Thymus (tissue), 11 donors: ENCODE results near the gene VPS54. TPM values are rescaled to one million over a fixed set of nuclear protein-coding genes. Genes with fewer than 3 reads are reported as not detected.
"Not testable (repeated sequence)": the region's sequence is repeated elsewhere in the genome, so short reads cannot be mapped to it uniquely, and the experiment has no call there.

Experiments
- DNase-seq, 9 donors: peaks; one replicate each; pipeline ENCODE4 v3.0.0-alpha.2; 2013; ENCODE audit warnings: low spot score in 9 of 9, low read depth in 6 of 9, missing footprints in 1 of 9
- H3K27ac ChIP-seq, 2 donors: one replicate each; pipeline ENCODE4 v1.5.1; 2013; ENCODE audit warnings: control low read depth in 1 of 2, low read depth in 1 of 2, low read length in 1 of 2, mild to moderate bottlenecking in 1 of 2, moderate library complexity in 1 of 2
- H3K27me3 ChIP-seq, 2 donors: one replicate each; pipeline ENCODE4 v1.5.1; 2013; ENCODE audit warnings: low read length in 1 of 2; ENCODE audit not compliant: control insufficient read depth in 2 of 2, insufficient read depth in 1 of 2
- H3K36me3 ChIP-seq, 2 donors: one replicate each; pipeline ENCODE4 v1.5.1; 2013; ENCODE audit warnings: low read length in 1 of 2, mild to moderate bottlenecking in 1 of 2, moderate library complexity in 1 of 2; ENCODE audit not compliant: control insufficient read depth in 2 of 2, insufficient read depth in 2 of 2
- H3K4me1 ChIP-seq, 2 donors: one replicate each; pipeline ENCODE4 v1.5.1; 2013; ENCODE audit warnings: low read length in 2 of 2; ENCODE audit not compliant: control insufficient read depth in 2 of 2, insufficient read depth in 2 of 2
- H3K4me3 ChIP-seq, 2 donors: one replicate each; pipeline ENCODE4 v1.5.1; 2013; ENCODE audit warnings: low read length in 2 of 2, control low read depth in 1 of 2, mild to moderate bottlenecking in 1 of 2
- H3K9me3 ChIP-seq, 2 donors: one replicate each; pipeline ENCODE4 v1.5.1; 2013; ENCODE audit warnings: low read length in 1 of 2, mild to moderate bottlenecking in 1 of 2; ENCODE audit not compliant: control insufficient read depth in 2 of 2, insufficient read depth in 1 of 2
- WGBS: extraction: QIAGEN DNeasy Blood & Tissue Kit; methylation state at CpG from one replicate; pipeline ENCODE4 v1.1.7; 2013; 5-methylcytosine and 5-hydroxymethylcytosine counted together
- polyA plus RNA-seq: library from polyadenylated mRNA; stranded (reverse); fragments of 200-250 nt; gene quantifications from one replicate; pipeline ENCODE4 v1.2.3, GENCODE V29; 2013
- total RNA-seq: library from RNA; stranded (reverse); fragments of 120-200 nt; gene quantifications from one replicate; pipeline ENCODE4 v1.2.4, GENCODE V29; 2013
- donor health status: healthy.

Gene VPS54
- total and polyA plus RNA-seq, 2 donors, result 21.2 to 24.1 TPM

DNA sequence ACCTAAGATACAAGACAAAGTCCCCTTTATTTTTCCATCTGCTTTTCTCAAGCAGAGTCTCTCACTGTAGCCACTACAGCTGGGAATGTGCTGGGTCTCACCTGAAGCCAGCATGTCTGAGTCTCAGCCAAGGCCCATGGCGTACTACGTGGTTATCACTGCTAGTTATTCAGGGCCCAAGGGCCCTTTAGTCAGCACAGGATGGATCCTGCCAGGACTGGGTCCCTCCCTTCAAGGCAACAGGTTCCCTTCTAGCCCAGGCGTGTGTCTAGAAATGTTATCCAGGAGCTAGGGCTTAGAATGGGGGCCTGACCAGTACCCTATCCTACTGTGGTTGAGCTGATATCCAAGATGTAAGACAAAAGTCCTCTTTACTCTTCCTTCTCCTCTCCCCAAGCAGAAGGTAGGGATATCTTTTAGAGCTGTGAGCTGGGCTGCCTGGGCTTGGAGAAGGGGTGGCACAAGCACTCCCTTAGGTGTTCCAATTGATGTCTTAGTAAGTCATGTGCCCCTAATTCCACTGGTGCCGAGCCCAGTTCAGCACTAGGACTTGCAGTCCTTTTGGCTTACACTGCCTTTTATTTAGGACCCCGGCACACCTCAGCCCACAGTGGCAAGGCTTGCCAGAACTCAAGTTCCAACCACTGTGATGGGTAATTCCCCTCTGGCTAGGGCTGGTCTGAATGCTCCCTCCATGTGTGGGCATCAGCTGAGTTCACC, 17.7 kb downstream of the VPS54 start:
- no peak overlapping the region for H3K27ac ChIP-seq

DNA sequence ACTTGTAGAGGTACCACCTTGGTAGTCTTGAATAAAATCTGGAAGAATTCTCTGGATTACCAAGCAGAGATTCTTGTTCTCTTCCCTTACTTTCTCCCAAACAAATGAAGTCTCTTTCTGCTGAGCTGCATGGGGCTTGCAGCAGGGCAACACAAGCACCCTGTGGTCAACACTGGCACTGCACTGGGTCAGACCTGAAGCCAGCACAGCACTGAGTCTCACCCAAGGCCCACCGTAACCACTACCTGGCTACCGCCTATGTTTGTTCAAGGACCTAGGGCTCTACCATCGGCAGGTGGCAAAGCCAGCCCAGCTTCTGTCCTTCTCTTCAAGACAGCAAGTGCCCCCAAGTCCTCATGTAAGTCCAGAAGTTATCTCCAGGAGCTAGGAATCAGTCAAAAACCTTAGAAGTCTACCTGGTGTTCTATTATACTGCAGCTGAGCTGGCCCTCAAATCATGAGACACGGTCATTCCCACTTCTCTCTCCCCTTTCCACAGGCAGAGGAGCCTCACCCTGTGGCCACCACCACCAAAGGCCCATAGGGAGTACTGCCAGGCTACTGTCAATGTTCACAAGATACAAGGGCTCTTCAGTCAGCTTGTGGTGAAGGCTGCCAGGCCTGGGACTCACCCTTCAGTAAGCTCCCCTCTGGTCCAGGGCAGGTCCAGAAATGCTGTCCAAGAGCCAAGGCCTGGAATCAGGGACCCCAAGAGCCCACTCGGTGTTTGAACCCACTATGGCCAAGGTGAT, 18.4 kb downstream of the VPS54 start:
- no peaks in the 10 kb centered on the region for H3K36me3 ChIP-seq
- DNase-seq, result no peak
- H3K27me3 ChIP-seq, result no peaks in the 10 kb centered on the region
- no peak overlapping the region for H3K4me3 ChIP-seq
- H3K9me3 ChIP-seq, result no peaks in the 10 kb centered on the region
- 99% methylated on average over 5 of the region's 5 CpGs for WGBS
- H3K4me1 ChIP-seq, result no peaks in the 10 kb centered on the region
- H3K27ac ChIP-seq, result no peak overlapping the region

More for the DNA sequence above, 17.7 kb downstream of the VPS54 start:
- Histone ChIP-seq H3K27me3 (no peaks in the 10 kb centered on the region), H3K9me3 (no peaks in the 10 kb centered on the region), H3K4me3 (no peak overlapping the region), H3K4me1 (no peaks in the 10 kb centered on the region), H3K36me3 (no peaks in the 10 kb centered on the region)
- DNase-seq, result no peak
- WGBS, result 98% methylated on average over 5 of the region's 5 CpGs

DNA sequence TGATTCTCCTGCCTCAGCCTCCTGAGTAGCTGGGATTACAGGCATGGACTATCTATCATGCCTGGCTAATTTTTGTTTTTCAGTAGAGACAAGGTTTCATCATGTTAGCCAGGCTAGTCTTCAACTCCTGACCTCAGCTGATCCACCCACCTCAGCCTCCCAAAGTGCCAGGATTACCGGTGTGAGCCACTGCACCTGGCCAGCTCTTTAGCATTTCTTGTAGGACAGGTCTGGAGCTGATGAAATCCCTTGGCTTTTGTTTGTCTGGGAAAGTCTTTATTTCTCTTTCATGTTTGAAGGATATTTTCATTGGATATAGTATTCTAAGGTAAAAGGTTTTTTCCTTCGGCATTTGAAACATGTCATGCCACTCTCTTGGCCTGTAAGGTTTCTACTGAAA, 20.2 kb downstream of the VPS54 start:
- no peaks in the 10 kb centered on the region for H3K4me1 ChIP-seq
- no peak overlapping the region for H3K4me3 ChIP-seq
- WGBS, result 96% methylated on average over 2 of the region's 2 CpGs

DNA sequence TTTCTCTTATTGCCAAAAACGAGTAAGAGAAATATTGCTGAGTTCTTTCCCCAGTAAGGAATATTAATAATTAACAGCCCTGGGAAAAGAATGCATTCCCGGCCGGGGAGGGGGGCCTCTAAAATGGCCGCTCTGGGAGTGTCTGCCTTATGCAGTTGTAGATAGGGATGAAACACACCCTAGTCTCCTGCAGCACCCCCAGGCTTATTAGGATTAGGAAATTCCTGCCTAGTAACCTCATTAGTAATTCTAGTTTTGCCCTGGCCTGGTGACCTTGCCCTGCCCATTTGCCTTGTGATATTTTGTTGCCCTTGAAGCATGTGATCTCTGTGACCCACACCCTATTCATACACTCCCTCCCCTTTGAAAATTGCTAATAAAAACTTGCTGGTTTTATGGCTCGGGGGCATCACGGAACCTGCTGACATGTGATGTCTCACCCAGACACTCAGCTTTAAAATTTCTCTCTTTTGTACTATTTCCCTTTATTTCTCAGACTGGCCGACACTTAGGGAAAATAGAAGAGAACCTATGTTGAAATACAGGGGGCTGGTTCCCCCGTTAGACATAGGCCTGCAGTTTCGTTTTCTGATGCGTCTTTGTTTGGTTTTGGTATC, 22.5 kb downstream of the VPS54 start:
- 99% methylated on average over 10 of the region's 10 CpGs for WGBS
- H3K4me1 ChIP-seq, DNase-seq, H3K4me3 ChIP-seq, H3K36me3 ChIP-seq, H3K27me3 ChIP-seq, H3K9me3 ChIP-seq, H3K27ac ChIP-seq: not testable (repeated sequence)

More for the DNA sequence above, 20.2 kb downstream of the VPS54 start:
- H3K27me3 ChIP-seq, result no peaks in the 10 kb centered on the region
- H3K9me3 ChIP-seq, result no peaks in the 10 kb centered on the region
- DNase-seq, result no peak
- no peak overlapping the region for H3K27ac ChIP-seq
- H3K36me3 ChIP-seq, result no peaks in the 10 kb centered on the region

DNA sequence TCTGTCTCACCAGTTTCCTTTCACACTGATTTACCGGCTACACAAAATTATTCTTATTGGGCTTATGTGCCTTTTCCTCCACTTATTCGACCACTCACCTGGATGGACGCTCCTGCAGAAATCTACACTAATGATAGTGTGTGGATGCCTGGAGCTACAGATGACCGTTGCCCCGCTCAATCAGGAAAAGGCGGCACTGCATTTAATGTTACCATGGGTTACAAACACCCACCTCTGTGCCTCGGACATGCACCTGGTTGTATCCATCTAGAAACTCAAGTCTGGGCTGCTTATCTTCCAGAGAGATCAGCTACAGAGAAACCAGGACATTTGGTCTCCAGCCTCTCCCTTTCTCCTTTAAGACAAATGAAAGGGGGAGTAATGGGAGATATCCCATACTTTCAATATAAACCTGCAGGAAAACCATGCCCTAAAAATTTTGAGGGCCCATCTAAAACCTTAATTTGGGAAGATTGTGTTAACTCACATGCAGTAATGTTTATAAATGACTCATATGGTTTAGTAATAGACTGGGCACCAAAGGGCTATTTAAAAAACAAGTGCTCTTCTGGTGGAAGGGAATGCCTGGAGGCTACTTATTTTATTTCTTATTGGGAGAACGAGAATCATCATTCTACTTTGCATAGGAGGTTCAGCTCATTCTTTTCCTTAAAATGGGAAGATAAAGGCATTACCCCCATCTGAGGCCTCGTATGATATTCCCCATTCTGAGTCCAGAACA, 24.7 kb downstream of the VPS54 start:
- not testable (repeated sequence) for H3K36me3 ChIP-seq, H3K4me1 ChIP-seq, H3K9me3 ChIP-seq, DNase-seq, H3K27ac ChIP-seq, H3K27me3 ChIP-seq, H3K4me3 ChIP-seq
- 96% methylated on average over 9 of the region's 9 CpGs for WGBS

DNA sequence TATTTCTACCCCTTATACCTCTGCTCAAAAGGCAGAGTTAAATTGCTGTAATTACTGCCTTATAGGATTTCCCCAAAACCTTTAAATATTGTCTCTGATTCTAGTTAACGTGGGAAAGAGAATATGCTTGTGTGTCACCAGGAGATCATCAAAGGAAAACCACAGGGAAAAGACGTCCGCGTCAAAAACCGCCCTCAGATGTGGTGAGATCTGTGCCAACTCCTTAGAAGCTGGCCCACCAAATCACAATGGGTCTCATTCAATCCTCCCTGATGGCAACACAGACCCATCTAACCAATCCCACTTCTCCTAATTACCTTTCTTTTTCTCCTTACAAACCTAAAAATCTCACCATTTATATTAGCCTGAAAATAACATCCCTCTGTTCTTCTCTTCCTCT, 25.4 kb downstream of the VPS54 start:
- Histone ChIP-seq H3K27ac (no peak overlapping the region), H3K27me3 (no peaks in the 10 kb centered on the region), H3K36me3 (no peaks in the 10 kb centered on the region), H3K4me1 (peaks cover 0 to 3% of the 10 kb centered on the region in 2 donors), H3K4me3 (no peak overlapping the region), H3K9me3 (peaks cover 0 to 13% of the 10 kb centered on the region in 2 donors)
- WGBS, result 10% methylated on average over 5 of the region's 5 CpGs
- DNase-seq, result peak in 1 of 9 donors; percentile 43

DNA sequence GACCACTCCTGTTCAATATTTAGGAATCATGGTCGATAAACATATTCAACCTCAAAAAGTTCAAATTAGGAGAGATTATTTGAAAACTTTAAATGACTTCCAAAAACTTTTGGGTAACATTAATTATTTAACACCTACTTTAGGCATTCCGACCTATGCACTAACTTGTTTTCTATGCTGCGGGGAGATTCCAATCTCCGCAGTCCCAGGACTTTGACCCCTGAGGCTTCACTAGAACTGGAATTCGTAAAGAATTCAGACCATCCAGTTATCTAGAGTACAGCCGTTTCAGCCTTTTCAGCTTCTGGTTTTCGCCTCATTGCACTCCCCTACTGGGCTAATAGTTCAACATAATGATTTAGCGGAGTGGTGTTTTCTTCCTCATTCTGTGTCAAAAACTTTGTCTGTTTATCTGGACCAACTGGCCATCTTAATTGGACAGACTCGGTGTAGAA, 26.1 kb downstream of the VPS54 start:
- H3K4me1 ChIP-seq, H3K27ac ChIP-seq, H3K4me3 ChIP-seq, H3K27me3 ChIP-seq, H3K36me3 ChIP-seq, DNase-seq: not testable (repeated sequence)
- 96% methylated on average over 9 of the region's 9 CpGs for WGBS
- peaks cover 0 to 14% of the 10 kb centered on the region in 2 donors for H3K9me3 ChIP-seq

DNA sequence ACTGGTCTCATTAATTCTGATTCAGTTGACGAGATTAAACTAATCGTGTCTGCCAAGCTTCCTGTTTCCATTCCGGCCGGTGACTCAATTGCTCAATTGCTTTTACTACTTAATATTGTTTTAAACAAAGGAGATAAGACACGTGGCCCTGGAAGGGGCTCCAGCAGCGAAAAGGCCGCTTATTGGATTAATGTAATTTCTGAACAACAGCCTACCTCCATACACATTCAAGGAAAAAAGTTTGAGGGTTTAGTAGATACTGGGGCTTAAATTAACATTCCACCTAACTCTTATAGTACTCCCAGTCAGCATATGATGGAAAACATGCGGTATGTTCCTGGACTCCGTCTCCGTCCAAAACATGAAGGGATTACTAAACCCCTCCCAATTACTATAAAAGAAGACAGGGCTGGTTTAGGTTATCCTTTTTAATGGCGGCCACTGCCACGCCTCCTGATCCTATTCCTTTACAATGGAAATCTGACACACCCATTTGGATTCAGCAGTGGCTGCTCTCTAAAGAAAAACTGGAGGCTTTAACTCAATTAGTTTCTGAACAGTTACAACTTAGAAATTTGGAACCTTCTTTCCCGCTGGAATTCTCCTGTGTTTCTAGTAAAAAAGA, 27.1 kb downstream of the VPS54 start:
- Histone ChIP-seq H3K9me3 (peaks cover 0 to 14% of the 10 kb centered on the region in 2 donors), H3K4me3 (no peak overlapping the region), H3K4me1 (peaks cover 0 to 3% of the 10 kb centered on the region in 2 donors), H3K27me3 (no peaks in the 10 kb centered on the region), H3K36me3 (no peaks in the 10 kb centered on the region), H3K27ac (no peak overlapping the region)
- WGBS, result 98% methylated on average over 13 of the region's 13 CpGs
- DNase-seq, result no peak
